Activated naive CD8-positive, alpha-beta T cell treated with anti-CD3 and anti-CD28 coated beads, Interleukin-2, amount 50 U/mL, for 16 hours (primary cell): ENCODE results near the gene ZFYVE26.
"Not testable (repeated sequence)": the region's sequence is repeated elsewhere in the genome, so short reads cannot be mapped to it uniquely, and the experiment has no call there.

ENCODE experiments used
- DNase-seq: peaks from one replicate; pipeline ENCODE4 v3.0.0-alpha.2; 2020; ENCODE audit warnings: low read depth, low spot score

The ZFYVE26 gene

GRCh38 chr14:67710209-67710608, 106.2 kb downstream of the ZFYVE26 start:
- no peak for DNase-seq

- not testable (repeated sequence) for DNase-seq
Measured at GRCh38 chr14:67709796-67710195, 106.6 kb downstream of the ZFYVE26 start.

GRCh38 chr14:67709346-67709745, 107.0 kb downstream of the ZFYVE26 start:
- not testable (repeated sequence) for DNase-seq

GRCh38 chr14:67705211-67705610, 111.2 kb downstream of the ZFYVE26 start:
- DNase-seq: no peak

- DNase-seq: no peak
Measured at GRCh38 chr14:67704484-67705089, 111.8 kb downstream of the ZFYVE26 start.

GRCh38 chr14:67703997-67704396, 112.4 kb downstream of the ZFYVE26 start:
- no peak for DNase-seq

- not testable (repeated sequence) for DNase-seq
Measured at GRCh38 chr14:67701492-67701891, 114.9 kb downstream of the ZFYVE26 start, which contains the start of gene RDH12. Gene RDH12, plus strand, starts transcription at chr14:67701886. Its CDS starts 20,757 bp downstream, at chr14:67722643.

- no peak for DNase-seq
Measured at GRCh38 chr14:67698179-67698578, 118.2 kb downstream of the ZFYVE26 start.

GRCh38 chr14:67697006-67697405, 119.4 kb downstream of the ZFYVE26 start:
- DNase-seq: no peak
